ENCODE data around the gene PHYKPL. TPM values are rescaled to one million over a fixed set of nuclear protein-coding genes. Genes with fewer than 3 reads are reported as not detected.

PHYKPL gene
- total RNA-seq, 1 donor from 2014 or later, result 205 TPM

DNA sequence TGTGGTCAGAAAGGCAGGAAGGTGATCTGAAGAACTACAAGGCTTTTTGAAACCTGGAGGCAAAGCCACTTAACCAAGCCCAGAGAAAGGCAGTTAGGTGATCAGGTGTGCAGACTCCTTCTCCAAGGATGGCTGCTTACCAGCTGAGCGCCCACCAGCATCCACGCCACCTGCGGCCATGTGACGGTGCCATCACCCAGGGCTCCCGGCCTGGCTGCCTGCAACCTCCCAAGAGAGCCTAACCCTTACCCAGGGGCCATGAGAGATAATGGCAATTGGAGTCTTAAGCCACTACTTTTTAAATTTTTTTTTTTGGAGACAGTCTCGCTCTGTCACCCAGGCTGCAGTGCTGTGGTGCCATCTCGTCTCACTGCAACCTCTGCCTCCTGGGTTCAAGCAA, 33.1 kb upstream of the PHYKPL start:
- no peaks in the 10 kb centered on the region for H3K36me3 Mint-ChIP-seq (ENCODE audit: low read depth)
- no peaks in the 10 kb centered on the region for H3K4me1 Mint-ChIP-seq
- H3K27me3 Mint-ChIP-seq, result no peaks in the 10 kb centered on the region
- ATAC-seq (ENCODE audit: low read depth), result no peak
- H3K4me3 Mint-ChIP-seq, result no peak overlapping the region
- intact Hi-C loops (cut with micrococcal nuclease), result no loop called here
- TF ChIP-seq CTCF (IDR thresholded peaks at IDR 0.05), result no peak
- ChIA-PET CTCF (no interaction called here), POLR2A (no interaction called here)
- H3K9me3 Mint-ChIP-seq, result peaks cover 3% of the 10 kb centered on the region
- DNase-seq, result no peak
- no peak overlapping the region for H3K27ac Mint-ChIP-seq

GRCh38 chr5:178264044-178264443, 31.4 kb upstream of the PHYKPL start:
- DNase-seq (no peak), ATAC-seq (ENCODE audit: low read depth) (no peak)
- H3K4me3 Mint-ChIP-seq, result no peak overlapping the region
- TF ChIP-seq CTCF (IDR thresholded peaks at IDR 0.05), result no peak
- POLR2A ChIA-PET, result no interaction called here
- intact Hi-C loops (cut with micrococcal nuclease), result no loop called here
- H3K27me3 Mint-ChIP-seq, result no peaks in the 10 kb centered on the region
- CTCF ChIA-PET, result no interaction called here
- no peaks in the 10 kb centered on the region for H3K36me3 Mint-ChIP-seq (ENCODE audit: low read depth)
- H3K9me3 Mint-ChIP-seq, result peaks cover 3% of the 10 kb centered on the region
- H3K27ac Mint-ChIP-seq, result no peak overlapping the region
- no peaks in the 10 kb centered on the region for H3K4me1 Mint-ChIP-seq

GRCh38 chr5:178261666-178262600, 29.3 kb upstream of the PHYKPL start:
- Mint-ChIP-seq H3K4me1 (no peaks in the 10 kb centered on the region), H3K9me3 (peaks cover 3% of the 10 kb centered on the region), H3K36me3 (ENCODE audit: low read depth) (no peaks in the 10 kb centered on the region), H3K27me3 (no peaks in the 10 kb centered on the region), H3K27ac (no peak overlapping the region), H3K4me3 (no peak overlapping the region)
- ChIA-PET CTCF (no interaction called here), POLR2A (no interaction called here)
- DNase-seq (no peak), ATAC-seq (ENCODE audit: low read depth) (no peak)
- no peak for TF ChIP-seq CTCF (IDR thresholded peaks at IDR 0.05)
- intact Hi-C loops (cut with micrococcal nuclease), result no loop called here

DNA sequence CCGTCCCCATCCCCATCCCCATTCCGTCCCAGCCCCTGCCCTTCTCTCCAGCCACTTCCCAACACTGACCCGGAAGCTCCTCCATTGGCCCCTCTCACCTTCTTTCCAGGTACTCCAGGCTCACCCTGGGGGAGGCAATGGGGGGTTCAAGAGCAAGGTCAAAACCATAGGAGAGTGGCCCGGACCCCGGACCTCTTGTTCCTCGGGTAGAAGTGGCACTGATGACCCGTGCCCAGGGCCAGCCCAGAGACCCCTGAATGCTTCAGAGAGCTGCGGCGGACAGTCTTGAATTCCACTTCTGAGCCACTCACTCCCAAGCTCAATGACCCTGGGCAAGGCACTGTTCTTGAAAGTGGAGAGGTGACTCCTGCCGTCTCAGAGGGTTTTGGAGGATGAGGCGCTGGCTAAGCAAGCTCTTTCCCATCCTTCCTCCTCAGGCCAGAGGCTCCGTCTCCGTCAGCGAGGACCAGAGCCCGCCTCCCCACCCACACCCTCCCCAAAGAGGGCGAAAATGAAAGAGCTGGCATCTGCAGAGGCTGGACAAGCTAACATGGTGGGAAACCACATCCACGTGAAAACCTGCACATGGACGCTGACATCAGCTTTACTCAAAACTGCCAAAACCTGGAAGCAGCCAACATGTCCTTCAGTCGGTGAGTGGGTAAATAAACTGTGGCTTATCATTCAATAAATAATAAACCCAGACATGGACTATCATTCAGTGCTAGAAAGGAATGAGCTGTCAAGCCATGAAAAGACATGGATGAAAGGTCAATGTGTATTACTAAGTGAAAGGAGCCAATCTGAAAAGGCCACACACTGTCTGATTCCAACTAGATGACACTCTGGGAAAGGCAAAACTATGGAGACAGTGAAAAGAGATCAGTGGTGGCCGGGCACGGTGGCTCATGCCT, 27.3 kb upstream of the PHYKPL start:
- ATAC-seq (ENCODE audit: low read depth) (no peak), DNase-seq (no peak)
- no peak overlapping the region for H3K27ac Mint-ChIP-seq
- no peaks in the 10 kb centered on the region for H3K27me3 Mint-ChIP-seq
- intact Hi-C loops (cut with micrococcal nuclease), result no loop called here
- peaks cover 3% of the 10 kb centered on the region for H3K4me1 Mint-ChIP-seq
- CTCF ChIA-PET, result no interaction called here
- H3K36me3 Mint-ChIP-seq (ENCODE audit: low read depth), result no peaks in the 10 kb centered on the region
- POLR2A ChIA-PET, result no interaction called here
- H3K4me3 Mint-ChIP-seq, result no peak overlapping the region
- H3K9me3 Mint-ChIP-seq, result peaks cover 3% of the 10 kb centered on the region
- no peak for TF ChIP-seq CTCF (IDR thresholded peaks at IDR 0.05)

GRCh38 chr5:178257650-178258049, 25.0 kb upstream of the PHYKPL start:
- ChIA-PET POLR2A (no interaction called here), CTCF (no interaction called here)
- no peak for TF ChIP-seq CTCF (IDR thresholded peaks at IDR 0.05)
- Mint-ChIP-seq H3K36me3 (ENCODE audit: low read depth) (no peaks in the 10 kb centered on the region), H3K9me3 (no peaks in the 10 kb centered on the region), H3K27me3 (no peaks in the 10 kb centered on the region), H3K4me3 (no peak overlapping the region), H3K4me1 (peaks cover 7% of the 10 kb centered on the region), H3K27ac (no peak overlapping the region)
- ATAC-seq (ENCODE audit: low read depth) (no peak), DNase-seq (no peak)
- intact Hi-C loops (cut with micrococcal nuclease), result no loop called here

Data from activated B cell treated with CpG ODN at 0.5 μM for 24 hours (primary cell).